WTC11 (cell line): Measurements from ENCODE around the gene THSD4. TPM values are rescaled to one million over a fixed set of nuclear protein-coding genes. Genes with fewer than 3 reads are reported as not detected.
A peak's percentile ranks its signal among the peaks of the same experiment; 100 is the strongest.
"Not testable (repeated sequence)": the region's sequence is repeated elsewhere in the genome, so short reads cannot be mapped to it uniquely, and the experiment has no call there.

Experiments
- ATAC-seq: fragments of 200-7000 bp; cut with Tn5 transposase; 2 replicates; pipeline ENCODE4 v1.10.0; 2021; ENCODE audit warnings: mild to moderate bottlenecking, moderate library complexity
- CTCF ChIA-PET: fragments of 300-600 bp; sonication (Branson Sonifier 250); formaldehyde crosslinking; loops from one replicate; lab custom pipeline; 2021; ENCODE audit warnings: antibody characterized with exemption; lab: Charles Lee
- POLR2A ChIA-PET: fragments of 350-600 bp; sonication (Branson Sonifier 250); formaldehyde crosslinking; loops from one replicate; lab custom pipeline; 2021; ENCODE audit warnings: antibody characterized with exemption; lab: Charles Lee
- DNase-seq: peaks from one replicate; pipeline ENCODE4 v3.0.0; 2021; ENCODE audit warnings: low spot score
- H3K27ac Mint-ChIP-seq: 2 replicates; pipeline ENCODE4 v1.8.0; 2021; ENCODE audit warnings: mixed read lengths
- H3K27me3 Mint-ChIP-seq: 2 replicates; pipeline ENCODE4 v1.8.0; 2021; ENCODE audit warnings: low read depth, mild to moderate bottlenecking, moderate library complexity, mixed read lengths
- H3K36me3 Mint-ChIP-seq: 2 replicates; pipeline ENCODE4 v1.8.0; 2021; ENCODE audit warnings: mixed read lengths
- H3K4me1 Mint-ChIP-seq: 2 replicates; pipeline ENCODE4 v1.8.0; 2022; ENCODE audit warnings: mixed read lengths
- H3K4me3 Mint-ChIP-seq: 2 replicates; pipeline ENCODE4 v1.8.0; 2021; ENCODE audit warnings: mild to moderate bottlenecking, moderate library complexity, mixed read lengths
- H3K9me3 Mint-ChIP-seq: 2 replicates; pipeline ENCODE4 v1.8.0; 2021; ENCODE audit warnings: mixed read lengths
- ATF2 ChIP-seq: sonication (generic); formaldehyde crosslinking; IDR thresholded peaks from 2 replicates; pipeline ENCODE4 v1.8.1; 2022; ENCODE audit warnings: low read depth, missing genetic modification reagents, borderline replicate concordance
- CREB1 ChIP-seq: sonication (generic); formaldehyde crosslinking; IDR thresholded peaks from 2 replicates; pipeline ENCODE4 v1.8.0; 2023; ENCODE audit warnings: mild to moderate bottlenecking, missing genetic modification reagents
- E2F4 ChIP-seq: sonication (generic); formaldehyde crosslinking; IDR thresholded peaks from 2 replicates; pipeline ENCODE4 v1.8.1; 2022; ENCODE audit warnings: low read depth, mild to moderate bottlenecking, moderate library complexity, missing genetic modification reagents, borderline replicate concordance
- HMGA2 ChIP-seq: fragments of 250-450 bp; sonication (Bioruptor Pico); IDR thresholded peaks from 2 replicates; pipeline ENCODE4 v1.4.0; 2021; ENCODE audit warnings: mild to moderate bottlenecking, moderate library complexity
- NFATC4 ChIP-seq: fragments of 250-450 bp; sonication (Bioruptor Pico); IDR thresholded peaks from 2 replicates; pipeline ENCODE4 v1.9.0; 2021; ENCODE audit warnings: mild to moderate bottlenecking
- NR1H2 ChIP-seq: sonication (generic); formaldehyde crosslinking; IDR thresholded peaks from 2 replicates; pipeline ENCODE4 v1.9.0; 2021; ENCODE audit warnings: mild to moderate bottlenecking, moderate library complexity, missing genetic modification reagents
- TP53 ChIP-seq: sonication (generic); formaldehyde crosslinking; IDR thresholded peaks from 2 replicates; pipeline ENCODE4 v1.8.1; 2023; ENCODE audit warnings: mild to moderate bottlenecking, missing genetic modification reagents
- ZBTB21 ChIP-seq: sonication (generic); formaldehyde crosslinking; IDR thresholded peaks from 2 replicates; pipeline ENCODE4 v1.8.1; 2023; ENCODE audit warnings: mild to moderate bottlenecking, missing genetic modification reagents, borderline replicate concordance
- ZNF232 ChIP-seq: sonication (generic); formaldehyde crosslinking; IDR thresholded peaks from 2 replicates; pipeline ENCODE4 v1.8.0; 2022; ENCODE audit warnings: mild to moderate bottlenecking, missing genetic modification reagents
- total RNA-seq: library from RNA; stranded (reverse); gene quantifications from 3 replicates; pipeline ENCODE4 v1.2.3, GENCODE V29; 2021
- TF ChIP-seq, protein P1 (sequence below): sonication (generic); formaldehyde crosslinking; IDR thresholded peaks from 2 replicates; pipeline ENCODE4 v1.8.0; 2023; ENCODE audit warnings: missing genetic modification reagents, mild to moderate bottlenecking, borderline replicate concordance
- TF ChIP-seq, protein P2 (sequence below): sonication (generic); formaldehyde crosslinking; IDR thresholded peaks from 2 replicates; pipeline ENCODE4 v1.8.1; 2023; ENCODE audit warnings: mild to moderate bottlenecking, missing genetic modification reagents, moderate library complexity
- TF ChIP-seq, protein P3 (sequence below): sonication (generic); formaldehyde crosslinking; IDR thresholded peaks from 2 replicates; pipeline ENCODE4 v1.8.1; 2023; ENCODE audit warnings: mild to moderate bottlenecking, missing genetic modification reagents, moderate library complexity
- TF ChIP-seq, protein P4 (sequence below): fragments of 200-600 bp; IDR thresholded peaks from 2 replicates; pipeline ENCODE4 v1.8.0; 2022; ENCODE audit warnings: antibody characterized with exemption

THSD4 gene
- total RNA-seq, 1 experiment from 2014 or later = 7.8 TPM

DNA sequence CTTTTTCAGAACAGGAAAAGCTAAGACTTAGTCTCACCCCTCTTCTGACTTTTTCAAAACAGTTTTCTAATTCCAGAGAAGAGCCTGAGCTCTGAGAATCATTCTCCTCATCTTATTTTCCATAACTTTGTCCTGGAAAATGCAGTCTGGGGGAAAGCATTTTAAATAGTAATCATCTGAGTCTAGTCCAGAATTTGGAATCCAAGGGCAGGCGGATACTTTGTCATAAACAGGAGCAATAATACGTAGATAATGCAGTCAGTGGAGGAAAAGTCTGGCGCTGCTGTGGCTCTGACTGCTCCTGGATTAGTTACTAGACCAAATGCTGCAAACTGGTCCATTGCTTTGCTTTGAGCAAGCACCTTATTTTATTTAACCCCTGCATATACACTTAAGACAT is 285.0 kb downstream of the THSD4 start:
- Mint-ChIP-seq H3K9me3 (no peaks in the 10 kb centered on the region), H3K27ac (no peak overlapping the region), H3K4me3 (no peak overlapping the region), H3K4me1 (no peaks in the 10 kb centered on the region), H3K27me3 (no peaks in the 10 kb centered on the region; the same call in 1 of the 2 replicates), H3K36me3 (no peaks in the 10 kb centered on the region)
- TF ChIP-seq CREB1 (CRISPR knock-in tag) = no peak
- TF ChIP-seq, protein P1, sequence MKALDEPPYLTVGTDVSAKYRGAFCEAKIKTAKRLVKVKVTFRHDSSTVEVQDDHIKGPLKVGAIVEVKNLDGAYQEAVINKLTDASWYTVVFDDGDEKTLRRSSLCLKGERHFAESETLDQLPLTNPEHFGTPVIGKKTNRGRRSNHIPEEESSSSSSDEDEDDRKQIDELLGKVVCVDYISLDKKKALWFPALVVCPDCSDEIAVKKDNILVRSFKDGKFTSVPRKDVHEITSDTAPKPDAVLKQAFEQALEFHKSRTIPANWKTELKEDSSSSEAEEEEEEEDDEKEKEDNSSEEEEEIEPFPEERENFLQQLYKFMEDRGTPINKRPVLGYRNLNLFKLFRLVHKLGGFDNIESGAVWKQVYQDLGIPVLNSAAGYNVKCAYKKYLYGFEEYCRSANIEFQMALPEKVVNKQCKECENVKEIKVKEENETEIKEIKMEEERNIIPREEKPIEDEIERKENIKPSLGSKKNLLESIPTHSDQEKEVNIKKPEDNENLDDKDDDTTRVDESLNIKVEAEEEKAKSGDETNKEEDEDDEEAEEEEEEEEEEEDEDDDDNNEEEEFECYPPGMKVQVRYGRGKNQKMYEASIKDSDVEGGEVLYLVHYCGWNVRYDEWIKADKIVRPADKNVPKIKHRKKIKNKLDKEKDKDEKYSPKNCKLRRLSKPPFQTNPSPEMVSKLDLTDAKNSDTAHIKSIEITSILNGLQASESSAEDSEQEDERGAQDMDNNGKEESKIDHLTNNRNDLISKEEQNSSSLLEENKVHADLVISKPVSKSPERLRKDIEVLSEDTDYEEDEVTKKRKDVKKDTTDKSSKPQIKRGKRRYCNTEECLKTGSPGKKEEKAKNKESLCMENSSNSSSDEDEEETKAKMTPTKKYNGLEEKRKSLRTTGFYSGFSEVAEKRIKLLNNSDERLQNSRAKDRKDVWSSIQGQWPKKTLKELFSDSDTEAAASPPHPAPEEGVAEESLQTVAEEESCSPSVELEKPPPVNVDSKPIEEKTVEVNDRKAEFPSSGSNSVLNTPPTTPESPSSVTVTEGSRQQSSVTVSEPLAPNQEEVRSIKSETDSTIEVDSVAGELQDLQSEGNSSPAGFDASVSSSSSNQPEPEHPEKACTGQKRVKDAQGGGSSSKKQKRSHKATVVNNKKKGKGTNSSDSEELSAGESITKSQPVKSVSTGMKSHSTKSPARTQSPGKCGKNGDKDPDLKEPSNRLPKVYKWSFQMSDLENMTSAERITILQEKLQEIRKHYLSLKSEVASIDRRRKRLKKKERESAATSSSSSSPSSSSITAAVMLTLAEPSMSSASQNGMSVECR (CRISPR knock-in tag) = no peak
- CTCF ChIA-PET = interaction anchor here (1.4 kb wide), 1 partner anchor 14 kb away, joined by 4 read pairs; no protein-coding TSS in a partner anchor
- ATAC-seq (no peak), DNase-seq (no peak)
- POLR2A ChIA-PET = no interaction called here

- H3K9me3 Mint-ChIP-seq, POLR2A ChIA-PET, DNase-seq, H3K36me3 Mint-ChIP-seq, H3K27me3 Mint-ChIP-seq, H3K27ac Mint-ChIP-seq, ATAC-seq, H3K4me1 Mint-ChIP-seq, H3K4me3 Mint-ChIP-seq: not testable (repeated sequence)
- CTCF ChIA-PET = interaction anchor here (0.8 kb wide), 1 partner anchor 39 kb away, joined by 3 read pairs; no protein-coding TSS in a partner anchor
Measured at GRCh38 chr15:71401728-71402127, 286.5 kb downstream of the THSD4 start.

DNA sequence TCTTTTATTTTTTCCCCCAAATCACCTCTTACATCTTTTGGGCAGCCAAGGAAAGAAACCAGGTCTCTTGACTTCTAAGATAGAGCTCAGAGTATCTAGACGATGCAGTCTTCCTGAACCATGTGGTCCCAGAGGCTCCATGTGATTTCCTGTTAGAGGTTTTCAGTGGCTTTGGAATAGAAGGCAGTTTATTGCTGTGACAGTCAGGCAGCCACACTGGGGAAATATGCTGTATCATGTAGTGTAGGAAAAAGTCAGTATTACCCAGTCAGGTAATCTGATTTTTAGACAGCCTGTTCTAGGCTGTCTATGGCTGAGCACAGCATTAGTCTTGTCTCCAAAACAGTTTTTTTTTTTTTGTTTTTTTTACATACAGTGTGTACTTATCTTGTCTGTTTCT is 294.3 kb downstream of the THSD4 start:
- DNase-seq = no peak
- POLR2A ChIA-PET = no interaction called here
- no peaks in the 10 kb centered on the region for H3K27me3 Mint-ChIP-seq
- CTCF ChIA-PET = interaction anchor here (0.8 kb wide), 1 partner anchor 335 kb away, joined by 6 read pairs; no protein-coding TSS in a partner anchor
- ATAC-seq = no peak
- H3K27ac Mint-ChIP-seq = no peak overlapping the region
- H3K4me3 Mint-ChIP-seq = no peak overlapping the region
- H3K9me3 Mint-ChIP-seq = no peaks in the 10 kb centered on the region
- peaks cover 22% of the 10 kb centered on the region for H3K4me1 Mint-ChIP-seq
- TF ChIP-seq, protein P2, sequence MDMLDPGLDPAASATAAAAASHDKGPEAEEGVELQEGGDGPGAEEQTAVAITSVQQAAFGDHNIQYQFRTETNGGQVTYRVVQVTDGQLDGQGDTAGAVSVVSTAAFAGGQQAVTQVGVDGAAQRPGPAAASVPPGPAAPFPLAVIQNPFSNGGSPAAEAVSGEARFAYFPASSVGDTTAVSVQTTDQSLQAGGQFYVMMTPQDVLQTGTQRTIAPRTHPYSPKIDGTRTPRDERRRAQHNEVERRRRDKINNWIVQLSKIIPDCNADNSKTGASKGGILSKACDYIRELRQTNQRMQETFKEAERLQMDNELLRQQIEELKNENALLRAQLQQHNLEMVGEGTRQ (CRISPR knock-in tag) = no peak
- TF ChIP-seq NR1H2 (CRISPR knock-in tag) (no peak), ZBTB21 (CRISPR knock-in tag) (no peak), NFATC4 (CRISPR knock-in tag) (no peak), ATF2 (no peak), ZNF232 (no peak)
- TF ChIP-seq, all 79 proteins: peak for 0
- H3K36me3 Mint-ChIP-seq = no peaks in the 10 kb centered on the region

GRCh38 chr15:71410347-71410746 is 295.1 kb downstream of the THSD4 start:
- peaks cover 22% of the 10 kb centered on the region for H3K4me1 Mint-ChIP-seq
- TF ChIP-seq, protein P1 (CRISPR knock-in tag) = no peak
- TF ChIP-seq, protein P3, sequence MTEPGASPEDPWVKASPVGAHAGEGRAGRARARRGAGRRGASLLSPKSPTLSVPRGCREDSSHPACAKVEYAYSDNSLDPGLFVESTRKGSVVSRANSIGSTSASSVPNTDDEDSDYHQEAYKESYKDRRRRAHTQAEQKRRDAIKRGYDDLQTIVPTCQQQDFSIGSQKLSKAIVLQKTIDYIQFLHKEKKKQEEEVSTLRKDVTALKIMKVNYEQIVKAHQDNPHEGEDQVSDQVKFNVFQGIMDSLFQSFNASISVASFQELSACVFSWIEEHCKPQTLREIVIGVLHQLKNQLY = no peak
- TF ChIP-seq, protein P4, sequence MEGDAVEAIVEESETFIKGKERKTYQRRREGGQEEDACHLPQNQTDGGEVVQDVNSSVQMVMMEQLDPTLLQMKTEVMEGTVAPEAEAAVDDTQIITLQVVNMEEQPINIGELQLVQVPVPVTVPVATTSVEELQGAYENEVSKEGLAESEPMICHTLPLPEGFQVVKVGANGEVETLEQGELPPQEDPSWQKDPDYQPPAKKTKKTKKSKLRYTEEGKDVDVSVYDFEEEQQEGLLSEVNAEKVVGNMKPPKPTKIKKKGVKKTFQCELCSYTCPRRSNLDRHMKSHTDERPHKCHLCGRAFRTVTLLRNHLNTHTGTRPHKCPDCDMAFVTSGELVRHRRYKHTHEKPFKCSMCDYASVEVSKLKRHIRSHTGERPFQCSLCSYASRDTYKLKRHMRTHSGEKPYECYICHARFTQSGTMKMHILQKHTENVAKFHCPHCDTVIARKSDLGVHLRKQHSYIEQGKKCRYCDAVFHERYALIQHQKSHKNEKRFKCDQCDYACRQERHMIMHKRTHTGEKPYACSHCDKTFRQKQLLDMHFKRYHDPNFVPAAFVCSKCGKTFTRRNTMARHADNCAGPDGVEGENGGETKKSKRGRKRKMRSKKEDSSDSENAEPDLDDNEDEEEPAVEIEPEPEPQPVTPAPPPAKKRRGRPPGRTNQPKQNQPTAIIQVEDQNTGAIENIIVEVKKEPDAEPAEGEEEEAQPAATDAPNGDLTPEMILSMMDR = no peak
- no peak for TF ChIP-seq TP53 (CRISPR knock-in tag)
- no peak for TF ChIP-seq HMGA2 (CRISPR knock-in tag)
- TF ChIP-seq E2F4 (CRISPR knock-in tag) = no peak

More at GRCh38 chr15:71410347-71410746, 295.1 kb downstream of the THSD4 start:
- Mint-ChIP-seq H3K36me3 (no peaks in the 10 kb centered on the region), H3K4me3 (no peak overlapping the region), H3K27ac (0 out of 2 replicates have a peak overlapping the region, but pooled peaks have one; percentile 16), H3K9me3 (no peaks in the 10 kb centered on the region), H3K27me3 (no peaks in the 10 kb centered on the region)
- ATAC-seq (no peak), DNase-seq (no peak)
- ChIA-PET POLR2A (no interaction called here), CTCF (no interaction called here)
